ENCODE results near the gene PRKCA.

GRCh38 chr17:66487981-66488468, 185.6 kb downstream of the PRKCA start:
- TF ChIP-seq CTCF (IDR thresholded peaks at IDR 0.05): no peak
- no peak for TF ChIP-seq POLR2A (IDR thresholded peaks at IDR 0.05)
- TF ChIP-seq POLR2AphosphoS5 (IDR thresholded peaks at IDR 0.05): no peak
